Astrocyte (in vitro differentiated cells and primary cell): ENCODE data around the gene PEA15.

Source experiments
- CTCF ChIP-seq: IDR thresholded peaks from 2 replicates; pipeline ENCODE4 v1.5.1; 2011; ENCODE audit warnings: low read depth, mild to moderate bottlenecking, inconsistent platforms, low read length, moderate library complexity; ENCODE audit not compliant: insufficient read depth
- EZH2 ChIP-seq: IDR thresholded peaks from 2 replicates; pipeline ENCODE4 v1.6.1; 2012; ENCODE audit warnings: mild to moderate bottlenecking, low read length, inconsistent platforms; ENCODE audit not compliant: insufficient read depth

- TF ChIP-seq CTCF (no peak), EZH2 (no peak)
Observed at GRCh38 chr1:160244209-160244608, 39.0 kb downstream of the PEA15 start.
